Large intestine (tissue), 3 donors: ENCODE results near the gene TBRG4. TPM values are rescaled to one million over a fixed set of nuclear protein-coding genes. Genes with fewer than 3 reads are reported as not detected.

Experiments
- DNase-seq, 2 donors: peaks; one replicate each; pipeline versions ENCODE4 v3.0.0 to v3.0.0-alpha.2; 2013
- H3K27ac ChIP-seq: one replicate; pipeline ENCODE4 v1.5.1; 2013; ENCODE audit warnings: low read length
- H3K27me3 ChIP-seq: 2 replicates; pipeline ENCODE4 v1.6.1; 2013; ENCODE audit warnings: low read length; ENCODE audit not compliant: control insufficient read depth, insufficient read depth
- H3K36me3 ChIP-seq: 2 replicates; pipeline ENCODE4 v1.6.1; 2013; ENCODE audit warnings: low read length; ENCODE audit not compliant: control insufficient read depth, insufficient read depth
- H3K4me1 ChIP-seq: one replicate; pipeline ENCODE4 v1.6.1; 2013; ENCODE audit warnings: low read length; ENCODE audit not compliant: control insufficient read depth, insufficient read depth
- H3K4me3 ChIP-seq: one replicate; pipeline ENCODE4 v1.5.1; 2013; ENCODE audit warnings: low read length
- H3K9me3 ChIP-seq: one replicate; pipeline ENCODE4 v1.6.1; 2013; ENCODE audit warnings: mild to moderate bottlenecking, low read depth, low read length, moderate library complexity; ENCODE audit not compliant: control insufficient read depth
- WGBS: methylation state at CpG from one replicate; pipeline ENCODE4 v1.1.5; 2013; ENCODE audit warnings: low lambda C conversion rate; ENCODE audit not compliant: insufficient coverage; 5-methylcytosine and 5-hydroxymethylcytosine counted together
- polyA plus RNA-seq: library from polyadenylated mRNA; unstranded; fragments of 120-200 nt; gene quantifications from one replicate; pipeline ENCODE4 v1.2.1, GENCODE V29; 2013

Gene TBRG4
- polyA plus RNA-seq, 1 donor: 67.4 TPM

GRCh38 chr7:45104844-45105587 is 6.5 kb downstream of the TBRG4 start:
- DNase-seq: no peak
- Histone ChIP-seq H3K36me3 (peaks cover 88% of the 10 kb centered on the region), H3K27me3 (no peaks in the 10 kb centered on the region), H3K4me1 (peaks cover 5% of the 10 kb centered on the region), H3K4me3 (no peak overlapping the region), H3K9me3 (no peaks in the 10 kb centered on the region), H3K27ac (no peak overlapping the region)
- WGBS: no CpG with 5 or more reads among the region's 12 CpGs

DNA sequence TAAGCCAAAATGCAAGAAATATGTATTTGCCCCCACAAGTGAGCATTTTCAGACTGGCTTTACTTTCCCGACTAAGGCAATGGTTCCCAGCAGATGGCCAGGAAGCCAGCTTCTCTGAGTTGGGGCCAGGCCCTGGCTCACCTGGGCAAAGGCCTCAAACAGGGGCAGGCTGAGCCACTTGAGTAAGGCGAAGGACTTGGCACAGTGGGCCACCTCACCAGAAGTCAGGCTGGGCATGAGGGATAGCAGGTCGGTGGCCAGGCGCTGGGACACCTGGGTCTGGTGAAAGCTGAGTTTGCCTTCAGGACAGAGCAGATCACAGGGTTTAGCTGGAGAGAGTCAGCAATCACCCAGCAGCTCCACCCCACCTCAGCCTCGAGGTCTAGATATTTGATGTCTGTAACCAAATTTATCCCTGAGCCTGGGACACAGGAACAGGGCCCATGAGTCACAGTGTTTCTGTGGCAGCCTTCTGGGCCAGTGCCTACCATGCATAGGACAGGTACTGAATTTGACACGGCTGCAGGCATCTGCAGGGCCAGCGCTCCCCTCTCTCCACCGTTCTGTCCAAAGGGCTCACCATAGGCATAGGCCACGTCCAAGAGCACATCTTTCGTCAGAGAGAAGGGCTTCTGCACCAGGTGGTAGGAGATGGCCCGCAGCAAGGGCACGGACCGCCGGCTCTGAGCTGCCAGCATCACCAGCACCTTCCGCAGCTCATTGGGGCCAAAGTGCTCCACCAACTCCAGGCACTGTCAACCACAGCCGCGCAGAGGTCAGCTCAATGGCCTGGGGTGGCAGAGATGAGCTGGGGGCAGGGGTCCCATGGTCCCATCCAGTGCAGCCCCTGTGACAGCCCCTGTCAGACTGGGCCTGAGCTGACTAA is 7.3 kb downstream of the TBRG4 start:
- no CpG with 5 or more reads among the region's 17 CpGs for WGBS
- Histone ChIP-seq H3K4me1 (peaks cover 3% of the 10 kb centered on the region), H3K27ac (no peak overlapping the region), H3K9me3 (no peaks in the 10 kb centered on the region), H3K27me3 (no peaks in the 10 kb centered on the region), H3K4me3 (no peak overlapping the region), H3K36me3 (peaks cover 96% of the 10 kb centered on the region)
- no peak for DNase-seq

- no CpG with 5 or more reads among the region's 14 CpGs for WGBS
- Histone ChIP-seq H3K27me3 (no peaks in the 10 kb centered on the region), H3K4me3 (no peak overlapping the region), H3K36me3 (peaks cover 87% of the 10 kb centered on the region), H3K27ac (no peak overlapping the region), H3K4me1 (no peaks in the 10 kb centered on the region), H3K9me3 (no peaks in the 10 kb centered on the region)
- DNase-seq: no peak
Measured at GRCh38 chr7:45102785-45103712, 8.4 kb downstream of the TBRG4 start.

DNA sequence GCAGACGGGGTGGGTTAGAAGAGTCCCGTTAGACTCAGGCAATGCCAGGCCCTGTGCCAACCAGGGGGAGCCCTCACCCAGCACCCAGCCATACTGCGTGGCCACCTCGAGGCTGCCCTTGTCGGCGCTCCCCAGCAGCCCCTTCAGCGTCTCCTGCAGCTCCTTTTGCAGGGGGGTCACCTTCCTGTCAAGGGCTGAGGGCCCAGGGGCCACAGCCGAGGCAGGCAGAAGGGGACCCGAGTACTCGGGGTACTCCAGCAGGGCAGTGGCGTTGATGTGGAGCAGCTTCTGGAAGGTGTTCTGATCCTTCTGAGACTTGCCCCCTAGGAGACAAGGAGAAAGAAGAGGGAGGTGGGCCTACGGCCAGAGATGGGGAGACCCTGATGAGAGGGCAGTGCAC is 9.7 kb downstream of the TBRG4 start:
- Histone ChIP-seq H3K27me3 (no peaks in the 10 kb centered on the region), H3K4me3 (no peak overlapping the region), H3K27ac (no peak overlapping the region), H3K9me3 (no peaks in the 10 kb centered on the region), H3K36me3 (peaks cover 77% of the 10 kb centered on the region), H3K4me1 (no peaks in the 10 kb centered on the region)
- no CpG with 5 or more reads among the region's 12 CpGs for WGBS
- no peak for DNase-seq

DNA sequence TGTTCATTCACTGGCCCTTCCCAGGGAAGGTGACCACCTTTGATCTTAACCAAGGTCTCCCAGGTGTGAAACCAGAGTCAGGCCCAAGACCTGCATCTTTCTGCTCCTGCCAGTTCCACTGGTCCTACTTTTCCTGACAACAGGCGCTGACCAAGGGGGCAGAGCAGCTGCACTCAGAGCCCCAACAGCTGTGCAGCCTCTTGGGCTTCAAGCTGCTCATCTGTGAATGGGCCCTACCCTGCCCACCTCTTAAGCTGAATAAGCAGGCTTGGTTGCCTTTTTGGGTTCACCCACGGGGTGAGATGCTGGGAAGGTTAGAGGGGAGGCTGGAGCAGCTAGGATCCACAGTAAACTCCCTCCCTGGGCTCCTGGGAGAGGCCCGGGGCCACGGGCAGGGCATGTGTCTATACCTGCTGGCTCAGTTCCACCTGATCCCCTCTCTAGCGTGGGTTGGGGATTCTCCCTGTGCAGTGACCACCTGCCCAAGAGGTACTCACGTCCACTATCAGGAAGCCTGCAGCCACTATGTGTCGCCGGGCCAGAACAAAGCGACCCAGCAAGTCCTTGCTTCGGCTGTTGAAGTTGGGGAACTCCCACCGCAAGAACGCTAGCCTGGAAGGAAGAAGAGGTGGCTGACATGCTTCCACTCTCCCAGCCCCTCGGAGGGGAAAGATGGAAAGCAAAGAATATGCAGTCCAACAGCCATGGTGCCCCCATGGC is 10.6 kb downstream of the TBRG4 start:
- WGBS: no CpG with 5 or more reads among the region's 13 CpGs
- H3K36me3 ChIP-seq: peaks cover 69% of the 10 kb centered on the region

DNA sequence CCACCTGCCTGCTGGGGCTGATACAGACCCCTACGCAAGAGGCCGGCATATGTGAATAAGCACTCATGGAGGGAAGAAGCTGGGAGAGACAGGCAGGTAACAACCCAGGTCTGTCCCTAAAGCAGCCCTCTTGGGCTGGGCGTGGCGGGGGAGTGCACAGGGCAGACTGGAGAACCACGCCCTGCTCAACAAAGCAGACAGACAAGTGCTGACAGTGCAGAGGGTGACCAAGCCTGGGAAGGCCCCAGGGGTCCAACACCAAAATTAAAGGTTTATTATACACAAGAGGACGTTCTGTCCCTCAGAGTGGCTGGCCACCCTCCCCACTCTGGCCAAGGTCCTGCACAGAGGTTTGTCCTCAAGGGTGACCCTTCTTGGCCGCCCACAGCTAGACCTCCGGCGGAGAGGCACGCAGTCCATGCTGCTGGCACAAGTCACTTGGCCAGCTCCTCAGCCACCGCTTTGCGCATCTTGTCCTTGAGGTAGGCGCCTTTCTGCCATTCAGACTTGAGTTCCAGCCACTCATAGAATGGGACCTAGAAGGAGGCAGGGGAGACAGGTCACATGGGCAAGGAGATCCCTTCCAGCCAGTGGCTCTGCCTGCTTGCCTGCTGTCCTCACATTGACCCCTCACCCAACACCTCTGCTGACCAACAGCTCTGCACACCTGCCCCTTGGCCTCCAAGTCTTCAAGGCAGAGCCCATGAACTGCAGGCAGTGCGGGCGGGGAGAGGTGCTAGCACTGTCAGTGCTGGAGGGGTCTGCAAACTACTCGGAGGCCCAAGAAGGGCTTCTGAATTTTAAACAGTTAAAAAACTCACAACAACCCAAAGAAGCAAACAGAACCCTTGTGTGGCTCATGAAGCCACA is 11.4 kb downstream of the TBRG4 start:
- no peak overlapping the region for H3K4me3 ChIP-seq
- no CpG with 5 or more reads among the region's 16 CpGs for WGBS
- peaks cover 61% of the 10 kb centered on the region for H3K36me3 ChIP-seq
- H3K4me1 ChIP-seq: no peaks in the 10 kb centered on the region
- no peaks in the 10 kb centered on the region for H3K27me3 ChIP-seq
- no peaks in the 10 kb centered on the region for H3K9me3 ChIP-seq
- no peak overlapping the region for H3K27ac ChIP-seq
- DNase-seq: no peak

More for the DNA sequence above, 10.6 kb downstream of the TBRG4 start:
- Histone ChIP-seq H3K4me3 (no peak overlapping the region), H3K27me3 (no peaks in the 10 kb centered on the region), H3K9me3 (no peaks in the 10 kb centered on the region), H3K27ac (no peak overlapping the region), H3K4me1 (no peaks in the 10 kb centered on the region)
- no peak for DNase-seq

GRCh38 chr7:45098983-45099839 is 12.3 kb downstream of the TBRG4 start:
- H3K36me3 ChIP-seq: peaks cover 52% of the 10 kb centered on the region

GRCh38 chr7:45092931-45093235 is 18.6 kb downstream of the TBRG4 start:
- no peak for DNase-seq
- peaks cover 2% of the 10 kb centered on the region for H3K4me1 ChIP-seq
- H3K27me3 ChIP-seq: peaks cover 14% of the 10 kb centered on the region
- no peaks in the 10 kb centered on the region for H3K36me3 ChIP-seq
- WGBS: no CpG with 5 or more reads among the region's 3 CpGs
- H3K4me3 ChIP-seq: no peak overlapping the region
- H3K9me3 ChIP-seq: no peaks in the 10 kb centered on the region
- H3K27ac ChIP-seq: no peak overlapping the region

More at GRCh38 chr7:45098983-45099839, 12.3 kb downstream of the TBRG4 start:
- DNase-seq: no peak
- no peak overlapping the region for H3K4me3 ChIP-seq
- H3K27ac ChIP-seq: no peak overlapping the region
- no peaks in the 10 kb centered on the region for H3K27me3 ChIP-seq
- WGBS: no CpG with 5 or more reads among the region's 10 CpGs
- no peaks in the 10 kb centered on the region for H3K9me3 ChIP-seq
- H3K4me1 ChIP-seq: no peaks in the 10 kb centered on the region
